NCI-H1694 treated with DMSO at 0.1 percent for 48 hours (cell line): Measurements from ENCODE around the gene PIP5K1A.
"Not testable (repeated sequence)": the region's sequence is repeated elsewhere in the genome, so short reads cannot be mapped to it uniquely, and the experiment has no call there.

Source experiments
- DNase-seq: peaks from one replicate; lab custom pipeline; 2025; lab: John Stamatoyannopoulos, UW

Gene PIP5K1A

GRCh38 chr1:151254217-151255213, 56.2 kb downstream of the PIP5K1A start, which contains the start of gene PSMD4:
Gene PSMD4, plus strand, starts transcription at chr1:151254734. Its CDS starts 49 bp downstream, at chr1:151254783.
- DNase-seq, result peak; percentile 98

GRCh38 chr1:151255381-151255780, 57.0 kb downstream of the PIP5K1A start:
- DNase-seq, result no peak

DNA sequence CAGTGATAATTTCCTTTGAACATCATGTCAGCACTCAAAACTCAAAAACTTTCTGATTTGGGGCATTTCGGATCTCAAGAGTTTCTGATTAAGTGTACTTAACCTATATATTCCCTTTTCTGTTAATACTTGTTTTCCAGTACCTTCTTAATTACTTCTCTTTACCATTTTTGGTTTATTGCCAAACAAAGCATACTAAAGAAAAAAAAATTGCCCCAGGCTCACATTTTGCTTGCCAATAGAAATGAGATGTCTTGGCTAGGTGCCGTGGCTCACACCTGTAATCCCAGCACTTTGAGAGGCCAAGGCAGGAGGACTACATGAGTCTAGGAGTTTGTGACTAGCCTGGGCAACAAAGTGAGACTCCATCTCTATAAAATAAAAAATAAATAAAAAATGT, 61.0 kb downstream of the PIP5K1A start:
- DNase-seq, result no peak

DNA sequence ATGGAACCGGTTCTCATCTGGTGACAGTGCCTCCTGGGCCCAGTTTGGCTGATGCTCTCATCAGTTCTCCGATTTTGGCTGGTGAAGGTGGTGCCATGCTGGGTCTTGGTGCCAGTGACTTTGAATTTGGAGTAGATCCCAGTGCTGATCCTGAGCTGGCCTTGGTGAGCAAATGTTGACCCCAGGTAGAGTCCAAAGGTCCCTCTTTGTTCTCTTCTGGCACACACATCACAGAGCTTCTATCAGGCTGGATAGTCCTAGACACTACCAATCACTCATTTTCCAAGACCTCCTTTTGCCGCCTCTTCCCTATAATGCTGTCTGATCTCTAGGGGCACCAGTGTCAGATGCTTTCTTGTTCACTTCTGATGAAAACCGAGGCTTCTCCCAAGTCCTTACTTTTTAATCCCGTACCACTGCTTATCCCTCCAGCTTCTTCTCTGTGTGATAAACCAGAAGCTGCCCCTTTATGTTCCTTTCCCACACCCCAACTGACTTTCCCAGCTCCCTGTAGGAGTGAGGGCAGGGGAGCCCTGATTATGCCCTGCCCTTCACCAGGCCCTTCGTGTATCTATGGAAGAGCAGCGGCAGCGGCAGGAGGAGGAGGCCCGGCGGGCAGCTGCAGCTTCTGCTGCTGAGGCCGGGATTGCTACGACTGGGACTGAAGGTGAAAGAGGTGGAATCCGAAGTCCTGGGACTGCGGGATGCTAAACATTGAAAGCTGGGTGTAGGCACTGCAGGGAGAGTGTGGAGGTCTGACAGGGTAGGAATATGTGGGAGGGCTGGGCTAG, 67.3 kb downstream of the PIP5K1A start:
- no peak for DNase-seq

DNA sequence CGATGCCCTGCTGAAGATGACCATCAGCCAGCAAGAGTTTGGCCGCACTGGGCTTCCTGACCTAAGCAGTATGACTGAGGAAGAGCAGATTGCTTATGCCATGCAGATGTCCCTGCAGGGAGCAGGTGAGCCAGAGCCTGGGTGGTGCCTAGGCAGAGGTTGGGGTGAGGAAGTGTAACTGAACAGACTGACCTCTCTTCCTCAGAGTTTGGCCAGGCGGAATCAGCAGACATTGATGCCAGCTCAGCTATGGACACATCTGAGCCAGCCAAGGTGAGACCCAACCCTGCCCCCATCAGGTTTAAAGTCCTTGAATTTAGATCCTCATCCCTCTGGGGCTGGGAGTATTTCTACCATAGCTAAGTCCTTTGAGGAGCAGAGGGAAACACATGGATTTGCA, 68.0 kb downstream of the PIP5K1A start:
- no peak for DNase-seq

DNA sequence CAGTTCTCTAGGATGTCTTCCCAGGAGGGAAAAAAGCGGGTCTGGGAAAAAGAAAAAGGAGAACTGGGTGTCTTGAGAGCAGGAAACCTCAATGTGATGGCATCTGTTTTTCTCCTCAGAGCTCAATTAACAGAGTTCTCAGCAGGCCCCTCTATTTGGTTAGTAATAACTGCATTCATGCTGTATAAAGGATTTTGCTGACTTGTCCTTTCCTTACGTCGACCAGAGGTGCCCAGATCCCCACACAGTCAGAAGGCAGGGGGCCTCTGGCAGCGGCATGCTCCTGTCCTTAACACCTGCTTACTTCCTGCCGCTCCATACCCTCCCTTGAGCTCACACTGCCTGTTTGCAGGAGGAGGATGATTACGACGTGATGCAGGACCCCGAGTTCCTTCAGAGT, 68.5 kb downstream of the PIP5K1A start:
- no peak for DNase-seq

DNA sequence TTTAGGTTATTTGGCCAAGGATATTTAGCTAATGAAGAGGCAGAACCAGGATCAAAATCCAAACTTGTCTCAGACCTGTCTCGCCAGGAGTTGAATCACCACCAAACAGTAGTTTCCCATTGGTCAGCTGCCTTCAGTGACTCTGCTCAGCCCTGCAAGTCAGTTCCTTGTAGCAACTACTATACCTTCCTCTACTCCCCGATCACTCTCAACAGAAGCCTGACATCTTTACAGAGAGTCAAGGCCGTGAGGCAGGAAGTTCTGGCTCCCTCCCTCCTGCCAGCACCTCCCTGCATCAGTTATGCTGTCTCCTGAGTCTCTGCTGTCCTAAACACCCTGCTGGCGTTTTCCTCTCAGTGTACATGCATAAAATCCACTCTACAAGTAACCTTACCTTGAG, 69.4 kb downstream of the PIP5K1A start:
- no peak for DNase-seq

- no peak for DNase-seq
These were observed 75.6 kb downstream of the PIP5K1A start for GRCh38 chr1:151273924-151274466.

GRCh38 chr1:151275341-151275740, 77.0 kb downstream of the PIP5K1A start:
- not testable (repeated sequence) for DNase-seq

- no peak for DNase-seq
These were observed 78.9 kb downstream of the PIP5K1A start for GRCh38 chr1:151277249-151277648.

GRCh38 chr1:151281225-151281968, 83.0 kb downstream of the PIP5K1A start:
- DNase-seq, result peak; percentile 99

- DNase-seq, result peak; percentile 100
These were observed 83.9 kb downstream of the PIP5K1A start, which contains the start of gene ZNF687 for GRCh38 chr1:151281969-151282882. Gene ZNF687, plus strand, starts transcription at chr1:151282299. Its CDS starts 3,993 bp downstream, at chr1:151286292.

GRCh38 chr1:151282883-151283725, 84.8 kb downstream of the PIP5K1A start:
- no peak for DNase-seq

- no peak for DNase-seq
These were observed 85.7 kb downstream of the PIP5K1A start for GRCh38 chr1:151284013-151284577.

GRCh38 chr1:151286619-151287340, 88.4 kb downstream of the PIP5K1A start:
- DNase-seq, result no peak

DNA sequence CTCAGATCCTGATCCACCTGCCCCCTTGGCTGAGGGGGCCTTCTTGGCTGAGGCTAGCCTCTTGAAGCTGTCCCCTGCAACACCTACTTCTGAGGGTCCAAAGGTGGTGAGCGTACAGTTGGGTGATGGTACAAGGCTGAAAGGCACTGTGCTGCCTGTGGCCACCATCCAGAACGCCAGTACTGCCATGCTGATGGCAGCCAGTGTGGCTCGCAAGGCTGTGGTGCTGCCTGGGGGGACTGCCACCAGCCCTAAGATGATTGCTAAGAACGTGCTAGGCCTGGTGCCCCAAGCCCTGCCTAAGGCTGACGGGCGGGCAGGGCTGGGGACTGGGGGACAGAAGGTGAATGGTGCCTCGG, 89.0 kb downstream of the PIP5K1A start:
- no peak for DNase-seq

DNA sequence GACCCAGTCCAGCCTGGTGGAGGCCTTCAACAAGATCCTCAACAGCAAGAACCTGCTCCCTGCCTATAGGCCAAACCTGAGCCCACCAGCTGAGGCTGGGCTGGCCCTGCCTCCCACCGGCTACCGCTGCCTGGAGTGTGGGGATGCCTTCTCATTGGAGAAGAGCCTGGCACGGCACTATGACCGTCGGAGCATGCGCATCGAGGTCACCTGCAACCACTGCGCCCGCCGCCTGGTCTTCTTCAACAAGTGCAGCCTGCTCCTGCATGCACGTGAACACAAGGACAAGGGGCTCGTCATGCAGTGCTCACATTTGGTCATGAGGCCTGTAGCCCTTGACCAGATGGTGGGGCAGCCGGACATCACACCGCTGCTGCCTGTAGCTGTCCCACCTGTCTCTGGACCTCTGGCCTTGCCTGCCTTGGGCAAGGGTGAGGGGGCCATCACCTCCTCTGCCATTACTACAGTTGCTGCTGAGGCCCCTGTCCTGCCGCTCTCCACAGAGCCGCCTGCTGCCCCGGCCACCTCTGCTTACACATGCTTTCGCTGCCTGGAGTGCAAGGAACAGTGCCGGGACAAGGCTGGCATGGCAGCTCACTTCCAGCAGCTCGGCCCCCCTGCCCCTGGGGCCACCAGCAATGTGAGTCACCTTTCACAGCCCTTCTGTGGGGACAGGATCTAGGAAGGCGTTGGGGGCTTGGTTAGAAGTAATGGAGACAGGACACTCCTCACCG, 89.6 kb downstream of the PIP5K1A start:
- no peak for DNase-seq

GRCh38 chr1:151288502-151288901, 90.2 kb downstream of the PIP5K1A start:
- DNase-seq, result no peak
